ENCODE data around the gene CYP19A1.

The CYP19A1 gene

GRCh38 chr15:51181221-51181620 is 157.2 kb downstream of the CYP19A1 start:
- Histone ChIP-seq H3K27me3 (ENCODE audit: insufficient read depth, low read length) (no peaks in the 10 kb centered on the region), H3K9me3 (ENCODE audit: insufficient read depth, low read depth, low read length) (no peaks in the 10 kb centered on the region), H3K4me3 (ENCODE audit: low read length) (no peak overlapping the region), H3K4me1 (ENCODE audit: insufficient read depth, low read length) (no peaks in the 10 kb centered on the region), H3K36me3 (ENCODE audit: insufficient read depth, low read length) (no peaks in the 10 kb centered on the region), H3K27ac (ENCODE audit: low read depth, low read length) (no peak overlapping the region), H3K9ac (ENCODE audit: low read depth, low read length) (no peak overlapping the region)
- WGBS = 95% methylated on average over 3 of the region's 3 CpGs

- Histone ChIP-seq H3K9me3 (ENCODE audit: insufficient read depth, low read depth, low read length) (no peaks in the 10 kb centered on the region), H3K4me3 (ENCODE audit: low read length) (no peak overlapping the region), H3K27ac (ENCODE audit: low read depth, low read length) (no peak overlapping the region), H3K27me3 (ENCODE audit: insufficient read depth, low read length) (no peaks in the 10 kb centered on the region), H3K4me1 (ENCODE audit: insufficient read depth, low read length) (no peaks in the 10 kb centered on the region), H3K36me3 (ENCODE audit: insufficient read depth, low read length) (no peaks in the 10 kb centered on the region), H3K9ac (ENCODE audit: low read depth, low read length) (no peak overlapping the region)
- WGBS = 94% methylated on average over 1 of the region's 1 CpG
Observed at GRCh38 chr15:51180534-51180933, 157.9 kb downstream of the CYP19A1 start.

- H3K27ac ChIP-seq (ENCODE audit: low read depth, low read length) = no peak overlapping the region
Observed at GRCh38 chr15:51180011-51180410, 158.4 kb downstream of the CYP19A1 start.

GRCh38 chr15:51172193-51172592 is 166.2 kb downstream of the CYP19A1 start:
- no peaks in the 10 kb centered on the region for H3K27me3 ChIP-seq (ENCODE audit: insufficient read depth, low read length)
- no peaks in the 10 kb centered on the region for H3K9me3 ChIP-seq (ENCODE audit: insufficient read depth, low read depth, low read length)
- no peak overlapping the region for H3K4me3 ChIP-seq (ENCODE audit: low read length)
- H3K9ac ChIP-seq (ENCODE audit: low read depth, low read length) = no peak overlapping the region
- H3K4me1 ChIP-seq (ENCODE audit: insufficient read depth, low read length) = no peaks in the 10 kb centered on the region
- no peaks in the 10 kb centered on the region for H3K36me3 ChIP-seq (ENCODE audit: insufficient read depth, low read length)
- H3K27ac ChIP-seq (ENCODE audit: low read depth, low read length) = no peak overlapping the region
- WGBS = 86% methylated on average over 2 of the region's 3 CpGs

More at GRCh38 chr15:51180011-51180410, 158.4 kb downstream of the CYP19A1 start:
- H3K9me3 ChIP-seq (ENCODE audit: insufficient read depth, low read depth, low read length) = no peaks in the 10 kb centered on the region
- no peak overlapping the region for H3K4me3 ChIP-seq (ENCODE audit: low read length)
- H3K36me3 ChIP-seq (ENCODE audit: insufficient read depth, low read length) = no peaks in the 10 kb centered on the region
- 97% methylated on average over 3 of the region's 3 CpGs for WGBS
- H3K9ac ChIP-seq (ENCODE audit: low read depth, low read length) = no peak overlapping the region
- H3K27me3 ChIP-seq (ENCODE audit: insufficient read depth, low read length) = no peaks in the 10 kb centered on the region
- H3K4me1 ChIP-seq (ENCODE audit: insufficient read depth, low read length) = no peaks in the 10 kb centered on the region

- Histone ChIP-seq H3K4me3 (ENCODE audit: low read length) (no peak overlapping the region), H3K36me3 (ENCODE audit: insufficient read depth, low read length) (no peaks in the 10 kb centered on the region), H3K4me1 (ENCODE audit: insufficient read depth, low read length) (no peaks in the 10 kb centered on the region), H3K27me3 (ENCODE audit: insufficient read depth, low read length) (no peaks in the 10 kb centered on the region), H3K27ac (ENCODE audit: low read depth, low read length) (no peak overlapping the region), H3K9ac (ENCODE audit: low read depth, low read length) (no peak overlapping the region), H3K9me3 (ENCODE audit: insufficient read depth, low read depth, low read length) (no peaks in the 10 kb centered on the region)
- WGBS = 94% methylated on average over 3 of the region's 3 CpGs
Observed at GRCh38 chr15:51171634-51171932, 166.8 kb downstream of the CYP19A1 start.

GRCh38 chr15:51170882-51171633 is 167.3 kb downstream of the CYP19A1 start:
- Histone ChIP-seq H3K36me3 (ENCODE audit: insufficient read depth, low read length) (no peaks in the 10 kb centered on the region), H3K4me3 (ENCODE audit: low read length) (no peak overlapping the region), H3K9ac (ENCODE audit: low read depth, low read length) (no peak overlapping the region), H3K9me3 (ENCODE audit: insufficient read depth, low read depth, low read length) (no peaks in the 10 kb centered on the region), H3K4me1 (ENCODE audit: insufficient read depth, low read length) (no peaks in the 10 kb centered on the region), H3K27ac (ENCODE audit: low read depth, low read length) (no peak overlapping the region), H3K27me3 (ENCODE audit: insufficient read depth, low read length) (no peaks in the 10 kb centered on the region)
- WGBS = 78% methylated on average over 11 of the region's 11 CpGs

GRCh38 chr15:51168700-51169099 is 169.7 kb downstream of the CYP19A1 start:
- no peaks in the 10 kb centered on the region for H3K9me3 ChIP-seq (ENCODE audit: insufficient read depth, low read depth, low read length)
- H3K27me3 ChIP-seq (ENCODE audit: insufficient read depth, low read length) = no peaks in the 10 kb centered on the region
- H3K9ac ChIP-seq (ENCODE audit: low read depth, low read length) = no peak overlapping the region
- H3K27ac ChIP-seq (ENCODE audit: low read depth, low read length) = no peak overlapping the region
- H3K4me3 ChIP-seq (ENCODE audit: low read length) = no peak overlapping the region
- H3K36me3 ChIP-seq (ENCODE audit: insufficient read depth, low read length) = no peaks in the 10 kb centered on the region
- H3K4me1 ChIP-seq (ENCODE audit: insufficient read depth, low read length) = peaks cover under 1% of the 10 kb centered on the region; the same call in 1 of the 2 replicates

GRCh38 chr15:51163843-51164242 is 174.6 kb downstream of the CYP19A1 start:
- Histone ChIP-seq H3K9me3 (ENCODE audit: insufficient read depth, low read depth, low read length) (no peaks in the 10 kb centered on the region), H3K4me1 (ENCODE audit: insufficient read depth, low read length) (peaks cover 9% of the 10 kb centered on the region), H3K27ac (ENCODE audit: low read depth, low read length) (no peak overlapping the region), H3K27me3 (ENCODE audit: insufficient read depth, low read length) (no peaks in the 10 kb centered on the region), H3K9ac (ENCODE audit: low read depth, low read length) (no peak overlapping the region), H3K4me3 (ENCODE audit: low read length) (no peak overlapping the region), H3K36me3 (ENCODE audit: insufficient read depth, low read length) (no peaks in the 10 kb centered on the region)
- 75% methylated on average over 9 of the region's 9 CpGs for WGBS

GRCh38 chr15:51162865-51163762 is 175.3 kb downstream of the CYP19A1 start:
- H3K27ac ChIP-seq (ENCODE audit: low read depth, low read length) = 0 out of 2 replicates have a peak overlapping the region, but pooled peaks have one; percentile 3
- peaks cover 9% of the 10 kb centered on the region for H3K4me1 ChIP-seq (ENCODE audit: insufficient read depth, low read length)
- 17% methylated on average over 7 of the region's 8 CpGs for WGBS
- H3K4me3 ChIP-seq (ENCODE audit: low read length) = no peak overlapping the region; the same call in 1 of the 2 replicates
- H3K27me3 ChIP-seq (ENCODE audit: insufficient read depth, low read length) = no peaks in the 10 kb centered on the region
- no peaks in the 10 kb centered on the region for H3K36me3 ChIP-seq (ENCODE audit: insufficient read depth, low read length)
- H3K9me3 ChIP-seq (ENCODE audit: insufficient read depth, low read depth, low read length) = no peaks in the 10 kb centered on the region
- no peak overlapping the region for H3K9ac ChIP-seq (ENCODE audit: low read depth, low read length)

GRCh38 chr15:51161491-51162220 is 176.7 kb downstream of the CYP19A1 start:
- no peak overlapping the region for H3K9ac ChIP-seq (ENCODE audit: low read depth, low read length)
- no peak overlapping the region for H3K4me3 ChIP-seq (ENCODE audit: low read length)
- no peaks in the 10 kb centered on the region for H3K27me3 ChIP-seq (ENCODE audit: insufficient read depth, low read length)
- 88% methylated on average over 3 of the region's 3 CpGs for WGBS
- peaks cover 9% of the 10 kb centered on the region for H3K4me1 ChIP-seq (ENCODE audit: insufficient read depth, low read length)
- no peaks in the 10 kb centered on the region for H3K9me3 ChIP-seq (ENCODE audit: insufficient read depth, low read depth, low read length)
- H3K27ac ChIP-seq (ENCODE audit: low read depth, low read length) = no peak overlapping the region
- no peaks in the 10 kb centered on the region for H3K36me3 ChIP-seq (ENCODE audit: insufficient read depth, low read length)

GRCh38 chr15:51160484-51160883 is 177.9 kb downstream of the CYP19A1 start:
- H3K4me3 ChIP-seq (ENCODE audit: low read length) = no peak overlapping the region
- peaks cover 9% of the 10 kb centered on the region for H3K4me1 ChIP-seq (ENCODE audit: insufficient read depth, low read length)
- no peaks in the 10 kb centered on the region for H3K27me3 ChIP-seq (ENCODE audit: insufficient read depth, low read length)
- H3K36me3 ChIP-seq (ENCODE audit: insufficient read depth, low read length) = no peaks in the 10 kb centered on the region
- no peaks in the 10 kb centered on the region for H3K9me3 ChIP-seq (ENCODE audit: insufficient read depth, low read depth, low read length)
- 93% methylated on average over 5 of the region's 7 CpGs for WGBS
- no peak overlapping the region for H3K27ac ChIP-seq (ENCODE audit: low read depth, low read length)
- H3K9ac ChIP-seq (ENCODE audit: low read depth, low read length) = no peak overlapping the region
